Liver (tissue), 9 donors: Measurements from ENCODE around the gene HNRNPUL1. TPM values are rescaled to one million over a fixed set of nuclear protein-coding genes. Genes with fewer than 3 reads are reported as not detected.

Experiments
- DNase-seq: peaks from one replicate; pipeline ENCODE4 v3.0.0-alpha.2; 2017; ENCODE audit warnings: low spot score
- H3K27ac ChIP-seq, 2 donors: one replicate each; pipeline ENCODE4 v1.7.0; 2013; ENCODE audit warnings: inconsistent platforms in 2 of 2, low read length in 2 of 2, control low read depth in 1 of 2, low read depth in 1 of 2, mild to moderate bottlenecking in 1 of 2
- H3K27me3 ChIP-seq, 4 donors: one replicate each; pipeline versions ENCODE4 v1.6.1 to v1.7.0; 2013; ENCODE audit warnings: low read length in 3 of 4, inconsistent platforms in 1 of 4, mild to moderate bottlenecking in 1 of 4, moderate library complexity in 1 of 4; ENCODE audit not compliant: control insufficient read depth in 4 of 4, insufficient read depth in 4 of 4
- H3K36me3 ChIP-seq, 4 donors: one replicate each; pipeline versions ENCODE4 v1.6.1 to v1.7.0; 2013; ENCODE audit warnings: low read length in 3 of 4, mild to moderate bottlenecking in 3 of 4, low read depth in 1 of 4, moderate library complexity in 1 of 4; ENCODE audit not compliant: control insufficient read depth in 4 of 4, insufficient read depth in 3 of 4
- H3K4me1 ChIP-seq, 4 donors: one replicate each; pipeline versions ENCODE4 v1.6.1 to v1.7.0; 2013; ENCODE audit warnings: low read length in 3 of 4, mild to moderate bottlenecking in 3 of 4, moderate library complexity in 1 of 4; ENCODE audit not compliant: control insufficient read depth in 4 of 4, insufficient read depth in 4 of 4
- H3K4me3 ChIP-seq, 3 donors: one replicate each; pipeline versions ENCODE4 v1.6.1 to v1.7.0; 2013; ENCODE audit warnings: low read length in 3 of 3, control low read depth in 1 of 3, low read depth in 1 of 3, mild to moderate bottlenecking in 1 of 3
- H3K9ac ChIP-seq, 2 donors: one replicate each; pipeline ENCODE4 v1.7.0; 2013; ENCODE audit warnings: low read length in 2 of 2, mild to moderate bottlenecking in 2 of 2, moderate library complexity in 2 of 2, control low read depth in 1 of 2, low read depth in 1 of 2
- H3K9me3 ChIP-seq, 4 donors: one replicate each; pipeline versions ENCODE4 v1.6.1 to v1.7.0; 2013; ENCODE audit warnings: low read length in 3 of 4; ENCODE audit not compliant: control insufficient read depth in 4 of 4
- ATF3 ChIP-seq: IDR thresholded peaks from 2 replicates; pipeline ENCODE4 v1.6.1; 2016; ENCODE audit warnings: antibody characterized with exemption
- CTCF ChIP-seq: fragments of 150-350 bp; IDR thresholded peaks from 2 replicates; pipeline ENCODE4 v1.5.1; 2017; ENCODE audit warnings: improper control_type of control experiment, low read depth, low read length; ENCODE audit not compliant: missing input control
- EGR1 ChIP-seq, 2 donors: IDR thresholded peaks; 2 replicates each; pipeline ENCODE4 v1.6.1; 2016 to 2018; ENCODE audit warnings: antibody characterized with exemption in 2 of 2, low read depth in 2 of 2
- FOXA1 ChIP-seq: IDR thresholded peaks from 2 replicates; pipeline ENCODE4 v1.6.1; 2016; ENCODE audit warnings: antibody characterized with exemption
- FOXA2 ChIP-seq: IDR thresholded peaks from 2 replicates; pipeline ENCODE4 v1.6.1; 2016; ENCODE audit warnings: antibody characterized with exemption
- GABPA ChIP-seq, 2 donors: IDR thresholded peaks in 1 of 2; conservative IDR thresholded peaks in 1 of 2; 2 replicates each; pipeline ENCODE4 v1.6.1; 2016; ENCODE audit warnings: antibody characterized with exemption in 2 of 2, mild to moderate bottlenecking in 1 of 2, moderate library complexity in 1 of 2
- HNF4A ChIP-seq, 2 donors: conservative IDR thresholded peaks; 2 replicates each; pipeline ENCODE4 v1.6.1; 2016; ENCODE audit warnings: antibody characterized with exemption in 2 of 2, mild to moderate bottlenecking in 2 of 2
- HNF4G ChIP-seq: IDR thresholded peaks from 2 replicates; pipeline ENCODE4 v1.6.1; 2016; ENCODE audit warnings: antibody characterized with exemption
- JUND ChIP-seq, 2 donors: IDR thresholded peaks; 2 replicates each; pipeline ENCODE4 v1.6.1; 2016; ENCODE audit warnings: antibody characterized with exemption in 2 of 2
- MAX ChIP-seq: IDR thresholded peaks from 2 replicates; pipeline ENCODE4 v1.6.1; 2016; ENCODE audit warnings: antibody characterized with exemption
- NR2F2 ChIP-seq: IDR thresholded peaks from 2 replicates; pipeline ENCODE4 v1.6.1; 2016; ENCODE audit warnings: antibody characterized with exemption
- RAD21 ChIP-seq, 2 donors: IDR thresholded peaks; 2 replicates each; pipeline ENCODE4 v1.6.1; 2016; ENCODE audit warnings: antibody characterized with exemption in 2 of 2, mild to moderate bottlenecking in 2 of 2
- REST ChIP-seq: IDR thresholded peaks from 2 replicates; pipeline ENCODE4 v1.6.1; 2016; ENCODE audit warnings: antibody characterized with exemption, mild to moderate bottlenecking
- RXRA ChIP-seq, 2 donors: IDR thresholded peaks; 2 replicates each; pipeline ENCODE4 v1.6.1; 2017 to 2018; ENCODE audit warnings: antibody characterized with exemption in 2 of 2, mild to moderate bottlenecking in 1 of 2
- SP1 ChIP-seq: IDR thresholded peaks from 2 replicates; pipeline ENCODE4 v1.6.1; 2018; ENCODE audit warnings: antibody characterized with exemption, mild to moderate bottlenecking
- TAF1 ChIP-seq: conservative IDR thresholded peaks from 2 replicates; pipeline ENCODE4 v1.6.1; 2016; ENCODE audit warnings: antibody characterized with exemption, mild to moderate bottlenecking
- YY1 ChIP-seq: IDR thresholded peaks from 2 replicates; pipeline ENCODE4 v1.6.1; 2016; ENCODE audit warnings: antibody characterized with exemption, mild to moderate bottlenecking
- ZBTB33 ChIP-seq: IDR thresholded peaks from 2 replicates; pipeline ENCODE4 v1.6.1; 2016; ENCODE audit warnings: antibody characterized with exemption
- WGBS: extraction: QIAGEN DNeasy Blood & Tissue Kit; methylation state at CpG from one replicate; pipeline ENCODE4 v1.1.7; 2013; 5-methylcytosine and 5-hydroxymethylcytosine counted together
- polyA plus RNA-seq, 2 donors: library from polyadenylated mRNA; stranded (reverse) in 1 of 2; unstranded in 1 of 2; fragments of 200-250 nt in 1 of 2; fragments of >200 nt in 1 of 2; fragmentation: Nextera tagmentation in 1 of 2; extraction: Ambion mirVana in 1 of 2; gene quantifications; one replicate each; pipeline versions ENCODE4 v1.2.1 to v1.2.3, GENCODE V29; 2013 to 2015
- total RNA-seq, 2 donors: library from RNA; depleted of rRNA; stranded (reverse); fragments of >200 nt; gene quantifications; one replicate each; pipeline ENCODE4 v1.2.3, GENCODE V29; 2014
- donor health status: healthy.
- donor health status: healthy.
- donor health status: healthy.
- donor health status: healthy.
- donor health status: healthy.

The HNRNPUL1 gene
- total and polyA plus RNA-seq, 4 donors: 34.9 to 80.2 (median 45.7) TPM

GRCh38 chr19:41309180-41310032 is 45.2 kb downstream of the HNRNPUL1 start:
- peak overlapping the region; percentile 80 to 100 (median 93) for H3K4me3 ChIP-seq
- H3K9ac ChIP-seq: peak overlapping the region; percentile 94 to 97
- TF ChIP-seq JUND (IDR thresholded peaks at IDR 0.05) (peak in 1 of 2 donors; percentile 10), ZBTB33 (no peak)
- 10% methylated on average over 26 of the region's 26 CpGs for WGBS
- peak overlapping the region; percentile 86 to 97 for H3K27ac ChIP-seq
- H3K27me3 ChIP-seq: no peaks in the 10 kb centered on the region
- H3K9me3 ChIP-seq: no peaks in the 10 kb centered on the region
- H3K36me3 ChIP-seq: peaks cover 10 to 32% (median 20%) of the 10 kb centered on the region in 4 donors
- DNase-seq: no peak
- H3K4me1 ChIP-seq: peaks cover 0 to 35% (median 25%) of the 10 kb centered on the region in 4 donors

- peaks cover 6 to 24% (median 13%) of the 10 kb centered on the region in 4 donors for H3K36me3 ChIP-seq
- WGBS: under 1% methylated on average over 47 of the region's 47 CpGs
- DNase-seq: peak; percentile 92
Observed at GRCh38 chr19:41310033-41310831, 46.1 kb downstream of the HNRNPUL1 start, which contains the start of gene CCDC97. Gene CCDC97 (plus strand): TSS chr19:41310172. CDS start chr19:41310311, 139 bp downstream.

More at GRCh38 chr19:41310033-41310831, 46.1 kb downstream of the HNRNPUL1 start, which contains the start of gene CCDC97:
- peak within 1 kb of the TSS; percentile 80 to 100 (median 93) for H3K4me3 ChIP-seq
- H3K9me3 ChIP-seq: no peaks in the 10 kb centered on the region
- peak within 1 kb of the TSS; percentile 94 to 97 for H3K9ac ChIP-seq
- no peaks in the 10 kb centered on the region for H3K27me3 ChIP-seq
- H3K4me1 ChIP-seq: peaks cover 0 to 35% (median 25%) of the 10 kb centered on the region in 4 donors
- peak; percentile 65 for TF ChIP-seq ZBTB33
- peak; percentile 54 for TF ChIP-seq NR2F2
- TF ChIP-seq MAX: peak; percentile 43
- peak; percentile 81 for TF ChIP-seq YY1
- no peak for TF ChIP-seq FOXA1
- TF ChIP-seq HNF4G: peak; percentile 22
- TF ChIP-seq HNF4A (conservative IDR thresholded peaks at IDR 0.05): no peak
- TF ChIP-seq RAD21 (IDR thresholded peaks at IDR 0.05): peak in 1 of 2 donors; percentile 16
- TF ChIP-seq FOXA2: no peak
- peak; percentile 84 to 90 for TF ChIP-seq GABPA (IDR thresholded peaks at IDR 0.05 in 1 of 2, conservative IDR thresholded peaks at IDR 0.05 in 1 of 2)
- peak; percentile 42 for TF ChIP-seq REST
- TF ChIP-seq EGR1 (IDR thresholded peaks at IDR 0.05; ENCODE audit: low read depth in 2 of 2): peak in 1 of 2 donors; percentile 18
- TF ChIP-seq CTCF: no peak
- TF ChIP-seq RXRA (IDR thresholded peaks at IDR 0.05): peak; percentile 26 to 30
- TF ChIP-seq TAF1: no peak
- TF ChIP-seq SP1: no peak
- peak in 1 of 2 donors; percentile 33 for TF ChIP-seq JUND (IDR thresholded peaks at IDR 0.05)
- TF ChIP-seq ATF3: no peak
- H3K27ac ChIP-seq: peak within 1 kb of the TSS; percentile 86 to 97
